IMR-90 (cell line): Measurements from ENCODE around the gene PKP4.
"Not testable (repeated sequence)": the region's sequence is repeated elsewhere in the genome, so short reads cannot be mapped to it uniquely, and the experiment has no call there.

Experiments
- BHLHE40 ChIP-seq: fragments of 150-350 bp; IDR thresholded peaks from 2 replicates; pipeline ENCODE4 v1.6.1; 2016; ENCODE audit warnings: mild to moderate bottlenecking, low read depth, low read length
- CEBPB ChIP-seq: IDR thresholded peaks from 2 replicates; pipeline ENCODE4 v1.6.1; 2012; ENCODE audit warnings: low read depth, low read length, improper control_type of control experiment
- CTCF ChIP-seq: conservative IDR thresholded peaks from 2 replicates; pipeline ENCODE4 v1.5.1; 2012; ENCODE audit warnings: mild to moderate bottlenecking, low read depth, low read length, improper control_type of control experiment
- ELK1 ChIP-seq: fragments of 150-350 bp; IDR thresholded peaks from 2 replicates; pipeline ENCODE4 v1.6.1; 2016; ENCODE audit warnings: low read depth, mild to moderate bottlenecking, low read length, moderate library complexity, borderline replicate concordance
- FOS ChIP-seq: fragments of 150-350 bp; IDR thresholded peaks from 2 replicates; pipeline ENCODE4 v1.6.1; 2016; ENCODE audit warnings: low read depth, low read length
- MAZ ChIP-seq: IDR thresholded peaks from 2 replicates; pipeline ENCODE4 v1.6.1; 2012; ENCODE audit warnings: low read depth, mild to moderate bottlenecking, low read length, improper control_type of control experiment, moderate library complexity, borderline replicate concordance
- NFE2L2 ChIP-seq: fragments of 150-350 bp; IDR thresholded peaks from 2 replicates; pipeline ENCODE4 v1.6.1; 2016; ENCODE audit warnings: low read depth, mild to moderate bottlenecking, low read length
- POLR2A ChIP-seq: IDR thresholded peaks from 2 replicates; pipeline ENCODE4 v1.6.1; 2012; ENCODE audit warnings: mild to moderate bottlenecking, low read depth, low read length
- RAD21 ChIP-seq: IDR thresholded peaks from 2 replicates; pipeline ENCODE4 v1.6.1; 2012; ENCODE audit warnings: low read length, improper control_type of control experiment
- RCOR1 ChIP-seq: IDR thresholded peaks from 2 replicates; pipeline ENCODE4 v1.6.1; 2012; ENCODE audit warnings: mild to moderate bottlenecking, low read length, improper control_type of control experiment; ENCODE audit not compliant: insufficient replicate concordance
- RFX5 ChIP-seq: IDR thresholded peaks from 2 replicates; pipeline ENCODE4 v1.8.0; 2012; ENCODE audit warnings: low read depth, mild to moderate bottlenecking, low read length, moderate library complexity
- SMC3 ChIP-seq: fragments of 150-350 bp; IDR thresholded peaks from 2 replicates; pipeline ENCODE4 v1.6.1; 2016; ENCODE audit warnings: low read depth, mild to moderate bottlenecking, antibody characterized with exemption, low read length, moderate library complexity
- USF2 ChIP-seq: fragments of 150-350 bp; IDR thresholded peaks from 2 replicates; pipeline ENCODE4 v1.6.1; 2017; ENCODE audit warnings: mild to moderate bottlenecking, antibody characterized with exemption, low read length, low read depth

- TF ChIP-seq CTCF, USF2, POLR2A, RAD21, SMC3, FOS, BHLHE40, RCOR1, RFX5, MAZ, ELK1, CEBPB, NFE2L2: not testable (repeated sequence)
Measured at GRCh38 chr2:158473300-158473699, 16.5 kb downstream of the PKP4 start.
